Fibroblast of pulmonary artery (primary cell): ENCODE measurements around the gene ITIH1.

Experiments used
- DNase-seq: peaks from one replicate; pipeline ENCODE4 v3.0.0-alpha.2; 2010; ENCODE audit warnings: low read depth
- H3K4me3 ChIP-seq: replicated peaks from 2 replicates; pipeline ENCODE4 v1.5.1; 2011; ENCODE audit warnings: low read depth, mild to moderate bottlenecking, control low read depth, low read length, moderate library complexity
- TF ChIP-seq, protein P1 (sequence below): IDR thresholded peaks from 2 replicates; pipeline ENCODE4 v1.5.1; 2011; ENCODE audit warnings: mild to moderate bottlenecking, control low read depth, low read length, inconsistent platforms; ENCODE audit errors: missing control alignments

ITIH1 gene

GRCh38 chr3:52791366-52791765, 14.0 kb downstream of the ITIH1 start:
- TF ChIP-seq, protein P1, sequence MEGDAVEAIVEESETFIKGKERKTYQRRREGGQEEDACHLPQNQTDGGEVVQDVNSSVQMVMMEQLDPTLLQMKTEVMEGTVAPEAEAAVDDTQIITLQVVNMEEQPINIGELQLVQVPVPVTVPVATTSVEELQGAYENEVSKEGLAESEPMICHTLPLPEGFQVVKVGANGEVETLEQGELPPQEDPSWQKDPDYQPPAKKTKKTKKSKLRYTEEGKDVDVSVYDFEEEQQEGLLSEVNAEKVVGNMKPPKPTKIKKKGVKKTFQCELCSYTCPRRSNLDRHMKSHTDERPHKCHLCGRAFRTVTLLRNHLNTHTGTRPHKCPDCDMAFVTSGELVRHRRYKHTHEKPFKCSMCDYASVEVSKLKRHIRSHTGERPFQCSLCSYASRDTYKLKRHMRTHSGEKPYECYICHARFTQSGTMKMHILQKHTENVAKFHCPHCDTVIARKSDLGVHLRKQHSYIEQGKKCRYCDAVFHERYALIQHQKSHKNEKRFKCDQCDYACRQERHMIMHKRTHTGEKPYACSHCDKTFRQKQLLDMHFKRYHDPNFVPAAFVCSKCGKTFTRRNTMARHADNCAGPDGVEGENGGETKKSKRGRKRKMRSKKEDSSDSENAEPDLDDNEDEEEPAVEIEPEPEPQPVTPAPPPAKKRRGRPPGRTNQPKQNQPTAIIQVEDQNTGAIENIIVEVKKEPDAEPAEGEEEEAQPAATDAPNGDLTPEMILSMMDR: no peak
- no peak overlapping the region for H3K4me3 ChIP-seq
- DNase-seq: no peak

- H3K4me3 ChIP-seq: no peak overlapping the region
- DNase-seq: no peak
- TF ChIP-seq, protein P1: no peak
Observed at GRCh38 chr3:52791928-52792327, 14.5 kb downstream of the ITIH1 start.

GRCh38 chr3:52792413-52792812, 15.0 kb downstream of the ITIH1 start:
- TF ChIP-seq, protein P1: no peak
- H3K4me3 ChIP-seq: no peak overlapping the region
- no peak for DNase-seq

DNA sequence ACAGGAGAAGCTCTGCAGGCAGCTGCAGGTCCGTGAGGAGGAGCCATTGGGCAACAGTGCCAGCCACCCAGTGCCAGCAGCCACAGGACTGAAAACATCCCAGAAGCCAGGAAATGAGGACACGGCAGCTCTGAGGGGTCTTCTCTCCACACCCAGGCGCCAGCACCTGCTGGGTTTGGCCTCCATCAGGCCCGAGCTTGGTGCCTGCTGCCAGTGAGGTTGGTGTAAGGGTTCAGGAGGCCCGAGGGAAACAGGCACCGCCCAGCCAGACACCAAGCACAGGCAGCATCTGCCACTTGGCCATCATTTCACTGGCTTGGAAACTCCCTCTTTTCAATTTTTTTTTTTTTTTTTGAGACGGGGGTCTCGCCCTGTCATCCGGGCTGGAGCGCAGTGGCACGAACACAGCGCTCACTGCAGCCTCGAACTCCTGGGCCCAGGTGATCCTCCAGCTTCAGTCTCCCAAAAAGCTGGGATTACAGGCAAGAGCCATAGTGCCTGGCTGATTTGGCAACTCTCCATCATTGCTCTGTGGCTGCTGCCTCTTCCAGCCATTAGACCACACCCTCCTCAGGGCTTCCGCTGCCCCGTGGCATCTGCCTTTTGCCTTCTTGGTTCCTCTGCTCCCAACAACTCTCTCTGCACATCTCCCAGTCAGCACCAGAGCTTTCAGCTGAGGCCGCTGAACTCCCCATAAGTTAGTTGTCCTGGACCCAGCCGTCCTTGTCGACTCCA, 15.7 kb downstream of the ITIH1 start:
- DNase-seq: no peak
- no peak overlapping the region for H3K4me3 ChIP-seq
- TF ChIP-seq, protein P1: no peak

DNA sequence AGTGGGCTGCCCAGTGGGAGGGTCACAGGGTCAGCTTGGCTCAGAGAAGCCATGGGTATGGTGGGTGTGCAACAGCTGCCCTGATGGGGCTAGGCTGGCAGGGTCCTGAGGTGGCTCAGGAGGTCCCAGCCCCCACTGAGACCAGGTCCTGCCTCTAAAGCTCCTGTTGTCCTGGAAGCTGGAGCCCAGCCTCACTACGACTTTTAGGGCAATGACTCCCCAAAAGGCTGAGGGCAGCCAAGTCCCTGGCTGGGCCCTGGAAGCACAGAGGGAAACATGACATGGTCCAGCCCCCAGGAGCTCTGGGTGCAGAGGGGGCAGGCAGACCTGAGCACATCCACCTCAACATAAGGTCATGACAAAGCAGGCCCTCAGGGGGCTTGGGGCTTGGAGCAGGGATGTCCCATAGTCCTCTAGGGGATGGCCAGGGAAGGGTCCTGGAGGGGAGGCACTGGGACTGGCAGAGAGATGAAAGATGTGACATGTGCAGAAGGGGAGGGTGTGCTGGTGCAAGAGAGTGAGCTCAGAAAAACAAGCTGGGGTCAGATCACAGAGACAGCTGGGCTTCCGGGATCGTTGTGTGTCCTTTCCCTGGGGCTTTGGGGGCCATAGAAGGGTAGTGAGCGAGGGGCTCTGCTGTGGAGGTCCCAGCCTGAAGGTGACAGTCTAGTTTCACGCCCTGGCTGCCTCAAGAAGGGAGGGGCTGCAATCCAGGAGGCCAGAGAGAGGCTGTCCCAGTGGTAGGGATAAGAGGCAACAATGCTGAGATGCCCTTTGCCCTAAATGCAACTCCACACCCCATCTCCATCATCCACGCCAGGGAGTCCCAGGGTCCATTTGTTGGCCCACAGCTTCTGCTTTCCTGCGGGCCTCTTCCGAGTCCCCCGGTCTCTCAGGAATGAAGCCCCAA, 16.6 kb downstream of the ITIH1 start:
- TF ChIP-seq, protein P1: no peak
- DNase-seq: no peak
- H3K4me3 ChIP-seq: no peak overlapping the region

GRCh38 chr3:52794612-52795099, 17.3 kb downstream of the ITIH1 start, which contains the start of gene ITIH3:
ITIH3 (plus strand) TSS chr3:52794796; CDS start chr3:52794804, 8 bp downstream.
- no peak for DNase-seq
- no peak within 1 kb of the TSS for H3K4me3 ChIP-seq
- TF ChIP-seq, protein P1: no peak
